Measurements from ENCODE around the gene SLC5A1.
"Not testable (repeated sequence)": the region's sequence is repeated elsewhere in the genome, so short reads cannot be mapped to it uniquely, and the experiment has no call there.

The SLC5A1 gene

GRCh38 chr22:32097018-32097417 lies 54.0 kb downstream of the SLC5A1 start:
- H3K27ac Mint-ChIP-seq, result no peak overlapping the region
- ATAC-seq, result no peak
- no peak for DNase-seq
- H3K4me1 Mint-ChIP-seq, result peaks cover 13% of the 10 kb centered on the region
- peaks cover 5% of the 10 kb centered on the region for H3K27me3 Mint-ChIP-seq
- H3K36me3 Mint-ChIP-seq (ENCODE audit: low read depth), result no peaks in the 10 kb centered on the region
- no peak overlapping the region for H3K4me3 Mint-ChIP-seq
- no peaks in the 10 kb centered on the region for H3K9me3 Mint-ChIP-seq

- no peak overlapping the region for H3K27ac Mint-ChIP-seq
- no peaks in the 10 kb centered on the region for H3K9me3 Mint-ChIP-seq
- H3K4me1 Mint-ChIP-seq, result peaks cover 13% of the 10 kb centered on the region
Measured at GRCh38 chr22:32097881-32098499, 54.9 kb downstream of the SLC5A1 start.

DNA sequence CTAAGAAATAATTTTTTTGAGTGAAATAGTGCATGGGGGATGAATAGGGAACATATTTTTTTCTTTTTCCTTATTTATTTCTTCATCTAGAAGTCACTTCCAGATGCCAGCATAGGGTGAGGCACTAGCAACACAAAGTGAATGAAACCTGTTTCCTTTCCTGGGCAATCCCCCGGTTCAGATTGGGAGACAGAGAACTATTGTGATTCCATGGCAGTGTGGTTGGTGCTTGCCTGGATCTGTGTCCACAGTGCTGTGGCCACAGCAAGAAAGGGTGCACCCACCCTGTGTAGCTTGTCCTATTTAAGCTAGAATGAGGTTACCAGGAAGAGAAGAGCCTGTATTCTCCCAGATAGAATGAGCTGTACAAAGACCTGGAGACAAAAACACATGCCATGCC lies 57.6 kb downstream of the SLC5A1 start:
- DNase-seq (no peak), ATAC-seq (no peak)
- Mint-ChIP-seq H3K9me3 (no peaks in the 10 kb centered on the region), H3K27me3 (peaks cover 12% of the 10 kb centered on the region), H3K4me3 (no peak overlapping the region), H3K36me3 (ENCODE audit: low read depth) (no peaks in the 10 kb centered on the region), H3K27ac (no peak overlapping the region), H3K4me1 (no peaks in the 10 kb centered on the region)

More at GRCh38 chr22:32097881-32098499, 54.9 kb downstream of the SLC5A1 start:
- H3K27me3 Mint-ChIP-seq, result peaks cover 8% of the 10 kb centered on the region
- H3K36me3 Mint-ChIP-seq (ENCODE audit: low read depth), result no peaks in the 10 kb centered on the region
- DNase-seq (no peak), ATAC-seq (no peak)
- H3K4me3 Mint-ChIP-seq, result no peak overlapping the region

DNA sequence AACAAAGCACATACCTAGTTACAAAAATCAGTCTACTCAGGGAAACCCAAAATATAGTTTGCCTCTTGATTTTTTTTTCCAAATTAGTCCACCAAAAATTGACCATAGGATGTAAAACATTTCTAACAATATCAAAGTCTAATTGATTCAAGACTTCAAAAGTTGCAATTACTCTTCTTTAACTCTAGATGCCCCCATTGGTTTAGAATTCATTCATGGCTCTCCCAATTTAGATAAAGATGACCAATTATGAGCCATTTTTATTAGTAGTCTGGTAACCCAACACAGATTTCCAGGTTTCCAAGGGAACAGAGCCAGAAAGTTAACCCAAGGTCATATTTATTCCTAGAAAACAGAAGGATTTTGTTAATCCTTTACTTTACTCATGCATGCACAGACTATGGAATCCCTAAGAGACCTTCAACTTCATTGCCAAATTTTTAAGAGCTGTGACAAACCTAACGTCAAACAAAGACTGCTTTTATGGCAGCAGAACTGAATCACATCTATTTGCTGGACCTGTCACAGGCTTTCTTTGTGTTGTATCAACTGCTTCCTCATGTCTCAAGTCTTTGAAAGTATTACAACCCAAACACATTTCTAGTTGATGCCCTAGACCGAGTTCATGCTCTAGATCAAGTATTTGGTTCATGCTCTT lies 60.7 kb downstream of the SLC5A1 start:
- peaks cover 28% of the 10 kb centered on the region for H3K27me3 Mint-ChIP-seq
- no peak overlapping the region for H3K4me3 Mint-ChIP-seq
- H3K27ac Mint-ChIP-seq, result no peak overlapping the region
- H3K9me3 Mint-ChIP-seq, result no peaks in the 10 kb centered on the region
- DNase-seq, result no peak
- no peaks in the 10 kb centered on the region for H3K4me1 Mint-ChIP-seq
- H3K36me3 Mint-ChIP-seq (ENCODE audit: low read depth), result no peaks in the 10 kb centered on the region
- ATAC-seq, result no peak

DNA sequence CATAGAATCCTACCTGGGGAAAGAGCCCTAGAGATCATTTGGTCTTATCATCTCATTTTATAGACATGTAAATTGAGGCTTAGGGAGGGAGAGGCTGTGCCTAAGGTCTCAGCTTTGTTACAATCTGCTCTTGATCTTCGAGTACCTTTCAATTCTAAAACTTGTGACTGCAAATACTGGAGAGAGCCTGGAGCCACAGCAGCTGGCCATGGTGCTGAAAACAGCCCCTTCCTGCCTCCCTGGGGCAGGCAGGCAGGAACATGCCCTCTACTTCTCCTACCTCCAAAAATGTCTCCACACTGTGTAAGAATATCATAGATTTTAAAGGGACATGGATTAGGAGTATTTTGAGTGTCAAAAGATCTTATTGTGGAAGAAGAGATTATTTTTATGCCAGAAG lies 63.9 kb downstream of the SLC5A1 start:
- no peak for ATAC-seq
- H3K27me3 Mint-ChIP-seq, result peaks cover 34% of the 10 kb centered on the region
- no peak overlapping the region for H3K27ac Mint-ChIP-seq
- no peak overlapping the region for H3K4me3 Mint-ChIP-seq
- no peaks in the 10 kb centered on the region for H3K36me3 Mint-ChIP-seq (ENCODE audit: low read depth)
- no peaks in the 10 kb centered on the region for H3K9me3 Mint-ChIP-seq
- H3K4me1 Mint-ChIP-seq, result no peaks in the 10 kb centered on the region
- DNase-seq, result peak; percentile 15

DNA sequence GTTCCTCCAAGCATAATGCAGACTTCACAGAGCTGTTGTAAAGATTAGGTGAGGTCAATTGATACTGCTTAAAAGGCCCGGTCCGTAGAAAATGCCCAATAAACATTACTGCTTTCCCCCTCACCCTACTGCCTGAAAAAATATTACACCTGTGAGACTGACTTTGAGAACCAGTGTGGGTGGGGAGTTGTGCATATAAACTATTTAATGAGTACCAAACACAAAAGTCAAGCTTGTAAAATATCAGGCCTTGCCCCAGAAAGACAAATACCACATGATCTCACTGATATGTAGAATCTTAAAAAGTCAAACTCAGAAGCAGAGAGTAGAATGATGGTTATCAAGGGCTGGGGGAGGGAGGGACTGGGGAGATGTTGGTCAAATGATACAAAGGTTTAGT lies 69.3 kb downstream of the SLC5A1 start:
- H3K9me3 Mint-ChIP-seq, result no peaks in the 10 kb centered on the region
- peaks cover 19% of the 10 kb centered on the region for H3K27me3 Mint-ChIP-seq
- H3K4me1 Mint-ChIP-seq, result no peaks in the 10 kb centered on the region

GRCh38 chr22:32119568-32120235 lies 76.6 kb downstream of the SLC5A1 start:
- H3K9me3 Mint-ChIP-seq, result no peaks in the 10 kb centered on the region
- no peak overlapping the region for H3K27ac Mint-ChIP-seq
- no peak for ATAC-seq
- DNase-seq, result no peak
- no peak overlapping the region for H3K4me3 Mint-ChIP-seq
- H3K4me1 Mint-ChIP-seq, result no peaks in the 10 kb centered on the region
- peaks cover 2% of the 10 kb centered on the region for H3K27me3 Mint-ChIP-seq
- H3K36me3 Mint-ChIP-seq (ENCODE audit: low read depth), result no peaks in the 10 kb centered on the region

More for the DNA sequence above, 69.3 kb downstream of the SLC5A1 start:
- H3K4me3 Mint-ChIP-seq, result no peak overlapping the region
- DNase-seq, result no peak
- no peak overlapping the region for H3K27ac Mint-ChIP-seq
- no peak for ATAC-seq
- H3K36me3 Mint-ChIP-seq (ENCODE audit: low read depth), result no peaks in the 10 kb centered on the region

DNA sequence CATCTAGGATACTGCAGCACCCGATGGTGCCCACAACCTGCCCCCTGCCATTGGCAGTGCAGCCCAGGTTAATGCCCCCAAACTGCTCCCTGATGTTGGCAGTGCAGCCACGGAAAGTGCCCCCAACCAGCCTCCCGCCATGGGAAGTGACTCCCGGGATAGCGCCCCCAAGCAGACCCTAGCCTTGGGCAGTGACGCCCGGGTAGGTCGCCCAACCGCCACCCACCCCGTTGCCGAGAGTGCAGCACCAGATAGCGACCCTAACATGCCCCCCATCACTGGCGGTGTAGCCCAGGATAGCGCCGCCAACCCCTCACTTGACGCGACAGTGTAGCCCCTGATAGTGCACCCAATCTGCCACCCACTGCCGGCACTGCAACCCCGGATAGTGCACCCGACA lies 77.5 kb downstream of the SLC5A1 start:
- H3K4me1 Mint-ChIP-seq, result peaks cover 7% of the 10 kb centered on the region
- DNase-seq (no peak), ATAC-seq (no peak)
- H3K27me3 Mint-ChIP-seq, result peaks cover 2% of the 10 kb centered on the region
- H3K9me3 Mint-ChIP-seq, result no peaks in the 10 kb centered on the region
- no peak overlapping the region for H3K27ac Mint-ChIP-seq
- H3K4me3 Mint-ChIP-seq, result no peak overlapping the region
- no peaks in the 10 kb centered on the region for H3K36me3 Mint-ChIP-seq (ENCODE audit: low read depth)

GRCh38 chr22:32122899-32123298 lies 79.8 kb downstream of the SLC5A1 start:
- Mint-ChIP-seq H3K4me3 (no peak overlapping the region), H3K36me3 (ENCODE audit: low read depth) (no peaks in the 10 kb centered on the region), H3K27me3 (no peaks in the 10 kb centered on the region), H3K9me3 (no peaks in the 10 kb centered on the region), H3K27ac (no peak overlapping the region), H3K4me1 (peaks cover 7% of the 10 kb centered on the region)
- DNase-seq (no peak), ATAC-seq (no peak)

DNA sequence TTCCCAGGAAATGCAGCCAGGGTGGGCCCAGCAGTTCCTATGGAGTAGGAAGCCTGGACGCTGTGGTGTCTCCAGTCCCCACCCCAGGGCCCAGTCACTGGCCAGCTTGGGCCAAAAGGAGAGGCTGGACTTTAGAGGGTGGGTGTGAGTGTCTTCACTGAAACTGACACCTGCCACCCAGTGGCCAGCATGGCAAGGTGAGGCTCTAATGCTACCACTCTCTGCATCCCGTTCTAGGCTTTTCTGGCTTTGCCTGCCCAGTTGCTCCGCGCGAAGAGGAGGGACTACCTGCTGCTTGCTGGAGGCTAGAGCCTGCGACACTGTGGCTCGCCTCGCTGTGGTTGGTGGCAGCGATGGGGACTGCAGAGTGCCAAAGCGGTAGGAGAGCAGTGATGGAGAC lies 80.6 kb downstream of the SLC5A1 start:
- H3K27me3 Mint-ChIP-seq, result no peaks in the 10 kb centered on the region
- peaks cover 7% of the 10 kb centered on the region for H3K4me1 Mint-ChIP-seq
- no peaks in the 10 kb centered on the region for H3K36me3 Mint-ChIP-seq (ENCODE audit: low read depth)
- ATAC-seq, result no peak
- H3K27ac Mint-ChIP-seq, result no peak overlapping the region
- DNase-seq, result no peak
- no peaks in the 10 kb centered on the region for H3K9me3 Mint-ChIP-seq
- H3K4me3 Mint-ChIP-seq, result no peak overlapping the region

DNA sequence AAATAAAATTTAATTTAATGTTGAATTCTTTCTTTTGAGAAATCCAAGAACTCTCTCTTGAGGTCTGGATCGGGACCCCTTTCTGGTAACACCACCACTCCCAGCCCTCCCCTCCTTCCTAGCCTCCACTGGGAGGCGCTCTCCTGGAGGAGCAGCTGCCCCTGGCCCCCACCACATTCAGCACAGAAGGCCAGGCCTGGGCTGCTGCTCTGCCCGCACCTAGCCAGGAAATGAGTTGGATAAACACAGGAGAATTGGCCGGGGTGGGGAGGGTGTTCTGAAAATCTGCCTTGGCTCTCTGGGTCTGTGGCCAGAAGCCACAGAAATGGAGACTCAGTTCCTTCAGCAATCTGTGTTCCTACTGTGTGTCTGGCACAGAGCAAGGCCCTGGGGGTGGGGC lies 84.8 kb downstream of the SLC5A1 start:
- Mint-ChIP-seq H3K9me3 (no peaks in the 10 kb centered on the region), H3K36me3 (ENCODE audit: low read depth) (no peaks in the 10 kb centered on the region)

GRCh38 chr22:32130464-32130863 lies 87.4 kb downstream of the SLC5A1 start:
- no peak for ATAC-seq
- no peaks in the 10 kb centered on the region for H3K4me1 Mint-ChIP-seq
- DNase-seq, result no peak
- no peaks in the 10 kb centered on the region for H3K36me3 Mint-ChIP-seq (ENCODE audit: low read depth)
- no peak overlapping the region for H3K27ac Mint-ChIP-seq
- no peaks in the 10 kb centered on the region for H3K27me3 Mint-ChIP-seq
- H3K4me3 Mint-ChIP-seq, result no peak overlapping the region
- H3K9me3 Mint-ChIP-seq, result no peaks in the 10 kb centered on the region

More for the DNA sequence above, 84.8 kb downstream of the SLC5A1 start:
- no peaks in the 10 kb centered on the region for H3K27me3 Mint-ChIP-seq
- H3K4me3 Mint-ChIP-seq, result no peak overlapping the region
- no peak overlapping the region for H3K27ac Mint-ChIP-seq
- peaks cover 7% of the 10 kb centered on the region for H3K4me1 Mint-ChIP-seq
- no peak for ATAC-seq
- no peak for DNase-seq

GRCh38 chr22:32132126-32132525 lies 89.1 kb downstream of the SLC5A1 start:
- DNase-seq (no peak), ATAC-seq (no peak)
- no peaks in the 10 kb centered on the region for H3K36me3 Mint-ChIP-seq (ENCODE audit: low read depth)
- H3K4me3 Mint-ChIP-seq, result no peak overlapping the region
- no peaks in the 10 kb centered on the region for H3K27me3 Mint-ChIP-seq
- peaks cover 4% of the 10 kb centered on the region for H3K4me1 Mint-ChIP-seq
- H3K27ac Mint-ChIP-seq, result no peak overlapping the region
- H3K9me3 Mint-ChIP-seq, result no peaks in the 10 kb centered on the region

- H3K9me3 Mint-ChIP-seq, result no peaks in the 10 kb centered on the region
- ATAC-seq, result no peak
- no peak overlapping the region for H3K27ac Mint-ChIP-seq
- no peaks in the 10 kb centered on the region for H3K27me3 Mint-ChIP-seq
- no peak for DNase-seq
- H3K4me3 Mint-ChIP-seq, result no peak overlapping the region
- peaks cover 9% of the 10 kb centered on the region for H3K4me1 Mint-ChIP-seq
- peaks cover 1% of the 10 kb centered on the region for H3K36me3 Mint-ChIP-seq (ENCODE audit: low read depth)
Measured at GRCh38 chr22:32132783-32133182, 89.7 kb downstream of the SLC5A1 start.

DNA sequence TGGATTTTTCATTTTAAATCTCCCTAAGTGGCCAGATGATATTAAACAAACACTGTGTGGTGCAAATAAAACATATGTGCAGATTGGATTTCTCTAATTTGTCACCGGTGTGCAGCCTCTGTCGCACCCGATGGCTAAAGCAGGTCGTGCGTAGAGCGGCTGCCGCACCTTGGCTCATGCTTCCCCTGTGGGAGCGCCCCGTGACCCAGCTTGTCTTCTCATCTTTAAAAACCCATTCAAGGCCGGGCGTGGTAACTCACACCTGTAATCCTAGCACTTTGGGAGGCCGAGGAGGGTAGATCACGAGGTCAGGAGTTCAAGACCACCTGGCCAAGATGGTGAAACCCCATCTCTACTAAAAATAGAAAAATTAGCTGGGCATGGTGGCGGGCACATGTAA lies 91.7 kb downstream of the SLC5A1 start:
- not testable (repeated sequence) for H3K27ac Mint-ChIP-seq; DNase-seq; H3K4me3 Mint-ChIP-seq; H3K36me3 Mint-ChIP-seq (ENCODE audit: low read depth); ATAC-seq; H3K9me3 Mint-ChIP-seq; H3K27me3 Mint-ChIP-seq
- H3K4me1 Mint-ChIP-seq, result peaks cover 21% of the 10 kb centered on the region

All from activated naive CD8-positive, alpha-beta T cell treated with anti-CD3 and anti-CD28 coated beads, Interleukin-2, amount 50 U/mL, for 24 hours (primary cell).